Measurements from ENCODE around the gene ARPC2. TPM values are rescaled to one million over a fixed set of nuclear protein-coding genes. Genes with fewer than 3 reads are reported as not detected.

ARPC2 gene
- total RNA-seq, 1 donor from 2014 or later = 142 TPM

GRCh38 chr2:218276986-218277755 lies 60.2 kb downstream of the ARPC2 start:
- intact Hi-C loops (cut with DNase I) = loop anchor here (10.0 kb wide), 1 partner anchor 388 kb away; no protein-coding TSS in a partner anchor
- ATAC-seq (no peak), DNase-seq (ENCODE audit: missing footprints) (no peak)

DNA sequence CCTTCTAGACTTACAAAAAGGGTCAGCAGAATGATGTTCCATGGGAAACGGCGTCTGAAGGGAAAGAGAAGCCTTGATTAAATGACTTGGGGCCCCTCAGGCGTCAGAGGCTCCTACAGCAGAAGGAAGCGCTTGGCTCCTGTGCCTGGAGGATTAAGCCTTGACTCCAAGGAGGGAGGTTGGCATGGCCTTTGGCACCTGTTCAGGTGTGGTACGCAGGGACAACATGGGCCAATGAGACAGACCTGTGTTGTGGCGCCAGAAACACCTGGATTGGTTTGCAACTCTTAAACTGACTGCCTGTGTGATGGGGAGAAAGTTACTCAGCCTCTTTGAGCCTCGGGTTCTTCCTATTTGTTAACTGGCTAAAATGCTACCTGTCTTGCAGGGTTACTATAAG lies 60.9 kb downstream of the ARPC2 start:
- ATAC-seq (no peak), DNase-seq (ENCODE audit: missing footprints) (no peak)
- intact Hi-C loops (cut with DNase I) = loop anchor here (10.0 kb wide), 1 partner anchor 387 kb away; no protein-coding TSS in a partner anchor

GRCh38 chr2:218278531-218279360 lies 61.8 kb downstream of the ARPC2 start:
- ATAC-seq (no peak), DNase-seq (ENCODE audit: missing footprints) (no peak)
- intact Hi-C loops (cut with DNase I) = loop anchor here (10.0 kb wide), 1 partner anchor 386 kb away; no protein-coding TSS in a partner anchor

GRCh38 chr2:218280260-218280870 lies 63.4 kb downstream of the ARPC2 start:
- no peak for DNase-seq (ENCODE audit: missing footprints)
- no peak for ATAC-seq
- intact Hi-C loops (cut with DNase I) = loop anchor here (10.0 kb wide), 1 partner anchor 284 kb away; the partner anchor contains the start of genes CNOT9 and USP37

DNA sequence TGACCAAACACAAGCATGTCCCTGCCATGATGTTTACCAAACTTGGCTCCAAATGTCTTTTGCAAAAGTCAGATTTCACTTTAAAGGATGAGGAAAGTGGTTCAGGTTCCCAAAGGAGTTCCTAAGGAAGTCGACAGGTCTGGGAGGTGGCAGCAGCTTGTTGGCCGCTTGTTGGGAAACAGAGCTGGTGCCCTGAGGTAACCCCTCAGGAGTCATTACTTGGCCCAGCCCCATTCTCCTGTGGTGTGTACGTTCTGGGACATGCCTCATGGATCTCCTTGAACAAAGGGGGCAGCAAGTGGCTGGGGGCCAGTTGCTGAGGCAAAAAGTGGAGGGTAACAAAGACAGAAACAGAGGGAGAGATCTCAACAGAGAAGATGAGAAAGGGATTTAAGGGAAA lies 64.5 kb downstream of the ARPC2 start:
- ATAC-seq (peak; percentile 29), DNase-seq (ENCODE audit: missing footprints) (no peak)
- intact Hi-C loops (cut with DNase I) = loop anchor here (10.0 kb wide), 1 partner anchor 283 kb away; the partner anchor contains the start of genes CNOT9 and USP37

- no peak for DNase-seq (ENCODE audit: missing footprints)
- peak; percentile 4 for ATAC-seq
- intact Hi-C loops (cut with DNase I) = loop anchor here (10.0 kb wide), 1 partner anchor 282 kb away; the partner anchor contains the start of genes CNOT9 and USP37
Measured at GRCh38 chr2:218282173-218282991, 65.4 kb downstream of the ARPC2 start.

DNA sequence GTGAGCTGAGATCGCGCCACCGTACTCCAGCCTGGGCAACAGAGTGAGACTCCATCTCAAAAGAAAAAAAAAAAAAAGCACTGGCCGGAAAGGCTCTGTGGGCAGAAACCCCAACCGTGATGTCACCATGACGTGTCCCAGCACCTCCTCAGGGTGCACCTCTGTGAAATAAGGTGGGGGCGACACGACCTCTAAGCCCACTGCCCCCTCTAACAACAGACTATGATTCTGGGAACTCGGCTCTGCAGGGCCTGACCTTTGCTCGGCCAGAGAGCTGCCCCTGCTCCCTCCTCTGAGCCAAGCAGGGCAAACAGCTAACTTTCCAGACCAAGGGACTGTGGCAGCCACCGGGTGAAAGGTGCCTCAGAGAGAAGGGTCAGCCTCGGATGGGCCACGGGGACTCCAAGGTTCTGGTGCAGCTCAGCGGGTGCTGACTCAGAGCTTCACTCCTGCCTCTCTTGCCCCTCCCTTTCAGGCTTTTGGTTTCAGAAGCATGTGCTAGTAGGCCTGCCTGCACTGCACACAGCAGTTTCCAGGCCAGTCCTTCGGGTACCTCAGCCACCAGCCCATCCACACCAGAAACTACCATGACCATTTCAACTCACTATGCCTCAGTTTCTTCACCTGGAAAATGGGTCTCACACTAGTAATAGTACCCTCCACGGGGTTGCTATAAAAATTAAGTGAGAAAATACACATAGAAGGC lies 67.3 kb downstream of the ARPC2 start:
- ATAC-seq = no peak
- DNase-seq (ENCODE audit: missing footprints) = no peak
- intact Hi-C loops (cut with DNase I) = loop anchor here (10.0 kb wide), 1 partner anchor 281 kb away; the partner anchor contains the start of genes CNOT9 and USP37

DNA sequence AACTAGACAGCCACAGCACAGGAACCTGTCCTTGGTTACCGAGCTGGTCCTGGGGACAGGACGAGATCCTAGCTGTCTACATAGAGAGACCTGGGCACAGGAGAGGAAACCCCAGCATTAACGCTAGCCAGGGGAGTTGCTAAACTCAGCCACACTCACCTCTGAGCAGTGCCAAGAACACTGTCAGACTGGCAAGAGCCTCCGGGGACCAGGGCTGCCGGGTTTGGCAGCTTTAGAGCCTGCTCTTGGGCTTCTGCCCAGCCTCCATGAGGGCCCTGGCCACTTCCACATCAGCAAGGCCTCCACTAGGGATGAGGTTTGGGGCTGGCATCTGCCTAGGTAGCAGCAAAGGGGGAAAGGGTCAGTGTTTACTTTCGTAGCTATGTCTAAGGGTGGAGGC lies 68.6 kb downstream of the ARPC2 start:
- intact Hi-C loops (cut with DNase I) = loop anchor here (2.0 to 10.0 kb wide), 2 partner anchors 15 to 279 kb away; partner anchors contain the start of genes AAMP, CNOT9, PNKD and USP37
- ATAC-seq (peak; percentile 33), DNase-seq (ENCODE audit: missing footprints) (peak; percentile 77)

- intact Hi-C loops (cut with DNase I) = loop anchor here (2.0 to 10.0 kb wide), 2 partner anchors 16 to 278 kb away; partner anchors contain the start of genes AAMP, CNOT9, PNKD and USP37
- peak; percentile 93 for DNase-seq (ENCODE audit: missing footprints)
- peak; percentile 89 for ATAC-seq
Measured at GRCh38 chr2:218286570-218287459, 69.8 kb downstream of the ARPC2 start.

DNA sequence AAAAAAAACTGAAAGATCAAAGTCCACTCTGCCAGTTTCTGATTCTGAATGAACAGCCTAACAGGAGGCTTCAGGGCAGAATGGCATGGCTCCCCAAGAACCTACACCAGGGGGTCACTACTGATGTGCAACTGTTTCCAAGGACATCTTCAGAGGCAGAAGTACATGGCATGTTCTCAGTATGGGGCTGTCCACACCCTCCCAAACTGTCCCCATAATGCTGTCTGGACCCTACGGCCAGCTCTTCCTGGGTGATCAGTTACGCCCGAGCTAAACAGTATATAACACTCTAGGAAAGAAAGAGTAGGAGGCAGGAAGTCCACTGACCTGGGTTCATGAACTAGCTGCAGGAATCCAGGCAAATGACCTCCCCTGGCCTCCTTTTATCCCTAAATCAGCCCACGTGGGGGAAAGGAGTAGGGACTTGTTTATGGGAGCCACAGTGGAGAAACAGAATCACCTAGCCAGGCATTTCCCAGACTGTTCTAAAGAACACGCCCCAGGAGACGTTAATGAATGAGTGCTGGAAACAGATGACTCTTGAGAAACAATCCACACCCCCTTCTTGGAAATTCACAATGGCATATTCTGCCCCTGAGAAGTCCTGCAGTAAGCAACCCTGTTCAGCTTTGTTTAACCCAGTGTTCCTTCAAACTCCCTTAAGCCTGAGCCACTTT lies 72.8 kb downstream of the ARPC2 start:
- intact Hi-C loops (cut with DNase I) = loop anchor here (2.0 to 10.0 kb wide), 4 partner anchors 78 to 275 kb away; partner anchors contain the start of genes CNOT9 and USP37
- DNase-seq (ENCODE audit: missing footprints) (no peak), ATAC-seq (no peak)

GRCh38 chr2:218290316-218291261 lies 73.6 kb downstream of the ARPC2 start:
- DNase-seq (ENCODE audit: missing footprints) = no peak
- ATAC-seq = no peak
- intact Hi-C loops (cut with DNase I) = loop anchor here (2.0 to 5.0 kb wide), 3 partner anchors 77 to 177 kb away; no protein-coding TSS in a partner anchor

DNA sequence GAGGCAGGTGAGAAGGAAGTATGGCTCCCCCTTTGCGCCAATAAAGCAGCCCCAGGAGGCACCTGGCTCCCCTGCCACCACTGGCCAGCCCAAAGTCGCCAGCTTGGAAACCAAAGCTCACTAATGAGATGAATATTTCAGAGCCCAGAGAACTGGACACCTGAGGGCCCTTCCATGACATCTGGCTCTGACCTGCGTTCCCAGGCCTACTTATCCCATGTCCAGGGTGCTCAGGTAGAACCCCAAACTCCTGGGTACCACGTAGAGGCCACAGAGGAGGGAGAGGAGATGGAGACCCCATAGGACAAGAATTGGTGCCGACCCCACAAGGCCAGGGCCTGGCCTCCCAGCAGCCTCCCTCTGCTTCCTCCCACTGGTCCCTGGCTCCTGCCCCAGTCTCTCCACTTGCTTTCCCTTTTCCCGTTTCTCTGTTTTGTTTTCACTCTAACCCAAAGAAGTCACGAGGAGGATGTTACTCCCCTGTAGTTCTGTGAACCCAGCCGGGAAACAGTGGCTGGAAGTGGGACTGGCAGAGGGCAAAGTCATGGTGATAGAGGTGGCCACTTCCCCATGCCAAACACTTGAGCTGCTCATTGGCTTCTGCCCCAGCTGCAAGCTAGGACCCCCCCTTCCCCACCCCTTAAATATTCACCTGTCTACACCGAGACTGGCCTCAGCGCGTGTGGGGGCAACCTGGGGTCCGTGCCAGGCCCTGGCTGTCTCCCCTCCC lies 74.5 kb downstream of the ARPC2 start:
- DNase-seq (ENCODE audit: missing footprints) (no peak), ATAC-seq (peak; percentile 17)
- intact Hi-C loops (cut with DNase I) = loop anchor here (1.0 to 5.0 kb wide), 4 partner anchors 21 to 176 kb away; partner anchors contain the start of genes AAMP and PNKD

DNA sequence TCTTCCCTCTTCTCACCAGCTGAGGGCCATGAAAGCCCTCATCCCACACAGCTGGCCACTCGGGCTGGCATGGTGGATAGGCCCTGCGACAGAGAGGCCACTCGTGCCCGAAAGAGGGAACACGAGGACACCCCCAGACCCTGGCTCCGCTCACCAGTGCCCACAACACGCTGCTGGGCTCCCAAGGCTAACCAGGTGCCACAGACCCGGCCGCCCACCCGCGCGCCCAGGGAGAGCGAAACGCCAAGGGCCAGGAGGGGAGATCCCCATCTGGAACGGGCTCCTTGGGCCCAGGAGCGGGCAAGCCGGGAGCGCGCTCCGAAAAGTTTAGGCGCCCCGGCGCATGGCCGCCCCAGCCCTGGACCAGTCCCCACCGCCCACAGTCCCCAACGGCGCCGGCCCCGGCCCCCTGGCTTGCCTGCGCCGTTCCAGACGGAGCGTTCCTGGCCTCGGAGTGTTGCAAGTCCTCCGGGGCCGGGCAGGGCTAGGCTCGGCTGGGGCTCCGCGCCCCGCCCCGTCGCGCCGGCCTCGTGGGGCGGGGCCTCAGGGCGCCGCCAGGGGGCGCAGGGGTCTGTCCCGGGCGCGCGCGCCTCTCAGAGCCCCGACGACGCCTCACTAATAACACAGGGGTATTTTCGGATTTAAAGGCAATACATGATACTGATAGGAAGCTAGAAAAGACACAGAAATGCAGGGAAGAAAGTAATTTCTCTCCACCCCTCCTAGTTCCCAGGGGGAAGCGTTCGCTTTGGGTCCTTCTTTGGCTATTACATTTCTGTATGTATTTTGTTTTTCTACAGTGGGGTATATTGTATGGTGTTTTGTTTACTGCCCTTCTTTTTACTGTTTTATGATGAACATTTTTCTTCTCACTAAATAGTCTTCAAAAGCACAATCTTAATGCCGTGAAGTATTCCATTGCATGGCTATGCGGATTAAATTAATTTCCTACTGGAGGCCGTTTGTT lies 75.3 kb downstream of the ARPC2 start, which contains the start of gene TMBIM1:
Gene TMBIM1, minus strand, starts transcription at position 456 of the 967 bp plus-strand sequence. CDS start 10,362 bp downstream, outside the sequence.
- peak; percentile 94 for ATAC-seq
- intact Hi-C loops (cut with DNase I) = loop anchor here (1.0 to 5.0 kb wide), 3 partner anchors 22 to 175 kb away; partner anchors contain the start of genes AAMP and PNKD
- DNase-seq (ENCODE audit: missing footprints) = peak; percentile 95
